Endometrial microvascular endothelial cells (primary cell): Measurements from ENCODE around the gene DNASE1L1. TPM values are rescaled to one million over a fixed set of nuclear protein-coding genes. Genes with fewer than 3 reads are reported as not detected.

Experiments used
- in situ Hi-C: cut with HindIII; loops from 2 replicates; pipeline ENCODE4 v1.10.0; 2017; ENCODE audit warnings: low sequenced_read_pairs, low pct_unique_long_range_greater_than_20kb; ENCODE audit errors: inconsistent ontology term
- total RNA-seq: library from RNA; depleted of rRNA; stranded (reverse); fragments of >200 nt; gene quantifications from one replicate; pipeline ENCODE4 v1.2.3, GENCODE V29; 2015; ENCODE audit errors: inconsistent ontology term

The DNASE1L1 gene
- total RNA-seq, 1 donor from 2014 or later = 138 TPM

- in situ Hi-C loops = no loop called here
These were observed 49.5 kb downstream of the DNASE1L1 start for GRCh38 chrX:154359362-154360154.

- in situ Hi-C loops = no loop called here
These were observed 50.2 kb downstream of the DNASE1L1 start for GRCh38 chrX:154358829-154359228.

GRCh38 chrX:154358011-154358410 lies 51.0 kb downstream of the DNASE1L1 start:
- in situ Hi-C loops = no loop called here

- in situ Hi-C loops = no loop called here
These were observed 51.8 kb downstream of the DNASE1L1 start for GRCh38 chrX:154357205-154357604.

GRCh38 chrX:154356596-154356995 lies 52.5 kb downstream of the DNASE1L1 start:
- in situ Hi-C loops = no loop called here

GRCh38 chrX:154355776-154356140 lies 53.3 kb downstream of the DNASE1L1 start:
- in situ Hi-C loops = no loop called here

- in situ Hi-C loops = no loop called here
These were observed 53.8 kb downstream of the DNASE1L1 start for GRCh38 chrX:154355094-154355775.

GRCh38 chrX:154354516-154354915 lies 54.5 kb downstream of the DNASE1L1 start:
- in situ Hi-C loops = no loop called here

- in situ Hi-C loops = no loop called here
These were observed 55.0 kb downstream of the DNASE1L1 start for GRCh38 chrX:154354013-154354412.

- in situ Hi-C loops = no loop called here
These were observed 55.7 kb downstream of the DNASE1L1 start for GRCh38 chrX:154353172-154353843.

GRCh38 chrX:154352466-154352865 lies 56.6 kb downstream of the DNASE1L1 start:
- in situ Hi-C loops = no loop called here

GRCh38 chrX:154352012-154352401 lies 57.0 kb downstream of the DNASE1L1 start:
- in situ Hi-C loops = no loop called here

Other genes with a start within 250 kb of the DNASE1L1 start
- not detected for gene OPN1MW, start 226.7 kb downstream of the DNASE1L1 start, total RNA-seq
- not detected for gene OPN1MW2, start 189.5 kb downstream of the DNASE1L1 start, total RNA-seq
- gene OPN1MW3, start 151.7 kb downstream of the DNASE1L1 start, total RNA-seq = not detected
- gene TEX28, start 114.1 kb downstream of the DNASE1L1 start, total RNA-seq = not detected
- not detected for gene TKTL1, start 113.5 kb downstream of the DNASE1L1 start, total RNA-seq
- 1,820 TPM for gene FLNA, start 34.6 kb downstream of the DNASE1L1 start, total RNA-seq
- gene EMD, start 30.0 kb downstream of the DNASE1L1 start, total RNA-seq = 67.0 TPM
- gene RPL10, start 10.9 kb downstream of the DNASE1L1 start, total RNA-seq = 7,561 TPM
- gene TAFAZZIN, start 2.3 kb upstream of the DNASE1L1 start, total RNA-seq = 36.1 TPM
- 108 TPM for gene ATP6AP1, start 19.4 kb upstream of the DNASE1L1 start, total RNA-seq
- 110 TPM for gene GDI1, start 27.9 kb upstream of the DNASE1L1 start, total RNA-seq
- 34.3 TPM for gene FAM50A, start 34.9 kb upstream of the DNASE1L1 start, total RNA-seq
- gene PLXNA3, start 49.0 kb upstream of the DNASE1L1 start, total RNA-seq = 8.9 TPM
- 30.1 TPM for gene LAGE3, start 70.0 kb upstream of the DNASE1L1 start, total RNA-seq
- 59.1 TPM for gene UBL4A, start 77.4 kb upstream of the DNASE1L1 start, total RNA-seq
- gene SLC10A3, start 81.4 kb upstream of the DNASE1L1 start, total RNA-seq = 33.6 TPM
- gene FAM3A, start 107.0 kb upstream of the DNASE1L1 start, total RNA-seq = 44.4 TPM
- 85.4 TPM for gene G6PD, start 137.6 kb upstream of the DNASE1L1 start, total RNA-seq
- gene IKBKG, start 138.4 kb upstream of the DNASE1L1 start, total RNA-seq = 27.7 TPM
- gene CTAG1A, start 175.9 kb upstream of the DNASE1L1 start, total RNA-seq = not detected
- gene CTAG1B, start 210.0 kb upstream of the DNASE1L1 start, total RNA-seq = not detected
- not detected for gene CTAG2, start 244.3 kb upstream of the DNASE1L1 start, total RNA-seq